OCI-LY7 (cell line): ENCODE data around the gene CDC42BPB. TPM values are rescaled to one million over a fixed set of nuclear protein-coding genes. Genes with fewer than 3 reads are reported as not detected.

ENCODE experiments used
- BruUV-seq: library from RNA; stranded (reverse); fragments of 400-500 nt; replicated peaks from 2 replicates; lab custom pipeline; 2021; lab: Mats Ljungman, UMichigan
- CTCF ChIA-PET: fragments of 300-600 bp; sonication (Branson Sonifier 250); formaldehyde crosslinking; loops from one replicate; lab custom pipeline; 2022; ENCODE audit warnings: antibody characterized with exemption; ENCODE audit not compliant: unreplicated experiment; lab: Charles Lee
- POLR2A ChIA-PET: fragments of 300-600 bp; sonication (Branson Sonifier 250); formaldehyde crosslinking; loops from one replicate; lab custom pipeline; 2022; ENCODE audit warnings: antibody characterized with exemption; lab: Charles Lee
- DNase-seq: peaks from one replicate; pipeline ENCODE4 v3.0.0-alpha.2; 2015; ENCODE audit warnings: low spot score
- H2AFZ ChIP-seq: fragments of 200-600 bp; sonication (generic), shearing (Covaris generic); 2 replicates; pipeline ENCODE4 v1.6.1; 2014; ENCODE audit warnings: mild to moderate bottlenecking, antibody characterized with exemption, low read length, moderate library complexity
- H3K27ac ChIP-seq: fragments of 200-600 bp; sonication (generic); 2 replicates; pipeline ENCODE4 v1.5.1; 2014; ENCODE audit warnings: mixed run types, low read depth, mild to moderate bottlenecking, moderate library complexity, low read length, inconsistent platforms; ENCODE audit not compliant: poor library complexity, severe bottlenecking
- H3K36me3 ChIP-seq: fragments of 200-600 bp; sonication (generic); 2 replicates; pipeline ENCODE4 v1.6.1; 2014; ENCODE audit warnings: mild to moderate bottlenecking, antibody characterized with exemption, low read length, moderate library complexity, mixed read lengths; ENCODE audit not compliant: insufficient read depth
- H3K4me1 ChIP-seq: fragments of 200-600 bp; sonication (generic); 2 replicates; pipeline ENCODE4 v1.5.1; 2014; ENCODE audit warnings: mild to moderate bottlenecking, low read length; ENCODE audit not compliant: insufficient read depth, poor library complexity, severe bottlenecking
- H3K4me2 ChIP-seq: fragments of 200-600 bp; sonication (generic); 2 replicates; pipeline ENCODE4 v1.6.1; 2014; ENCODE audit warnings: mild to moderate bottlenecking, low read length
- H3K4me3 ChIP-seq: fragments of 200-600 bp; sonication (generic); 2 replicates; pipeline ENCODE4 v1.5.1; 2014; ENCODE audit warnings: mild to moderate bottlenecking, low read depth, low read length; ENCODE audit not compliant: poor library complexity, severe bottlenecking
- H3K79me2 ChIP-seq: fragments of 200-600 bp; sonication (generic); 2 replicates; pipeline ENCODE4 v1.6.1; 2016; ENCODE audit warnings: low read depth, mild to moderate bottlenecking, low read length, moderate library complexity, mixed read lengths; ENCODE audit not compliant: insufficient read depth
- H3K9me2 ChIP-seq: fragments of 200-600 bp; sonication (generic); 2 replicates; pipeline ENCODE4 v1.6.1; 2016; ENCODE audit warnings: mild to moderate bottlenecking, low read length, mixed read lengths; ENCODE audit not compliant: insufficient read depth
- H3K9me3 ChIP-seq: fragments of 200-600 bp; sonication (generic); 2 replicates; pipeline ENCODE4 v1.6.1; 2014; ENCODE audit warnings: mild to moderate bottlenecking, mixed run types, low read length, mixed read lengths
- H4K20me1 ChIP-seq: fragments of 200-600 bp; sonication (generic); 2 replicates; pipeline ENCODE4 v1.6.1; 2014; ENCODE audit warnings: mild to moderate bottlenecking, antibody characterized with exemption, low read length, moderate library complexity, mixed read lengths; ENCODE audit not compliant: insufficient read depth
- CTCF ChIP-seq: fragments of 200-600 bp; sonication (generic); conservative IDR thresholded peaks from 2 replicates; pipeline ENCODE4 v1.5.1; 2014; ENCODE audit warnings: mild to moderate bottlenecking, antibody characterized with exemption, low read length, moderate library complexity, mixed read lengths
- EZH2phosphoT487 ChIP-seq: fragments of 200-600 bp; sonication (generic); IDR thresholded peaks from 2 replicates; pipeline ENCODE4 v1.6.1; 2018; ENCODE audit warnings: low read depth, borderline replicate concordance, mild to moderate bottlenecking, mixed run types, antibody characterized with exemption, low read length, moderate library complexity, mixed read lengths
- intact Hi-C: fragments of 100-400 bp; cut with micrococcal nuclease; formaldehyde crosslinking; loops from one replicate; pipeline ENCODE4 v1.10.0; 2022; ENCODE audit not compliant: unreplicated experiment
- total RNA-seq, 2 experiments: library from RNA; depleted of rRNA in 1 of 2; stranded (reverse); fragments of >200 nt in 1 of 2; shearing (Covaris generic) in 1 of 2; gene quantifications; 2 replicates each; pipeline ENCODE4 v1.2.3, GENCODE V29; 2014 to 2022

Gene CDC42BPB
- total RNA-seq, 2 experiments from 2014 or later = 0.03 to 0.46 TPM

DNA sequence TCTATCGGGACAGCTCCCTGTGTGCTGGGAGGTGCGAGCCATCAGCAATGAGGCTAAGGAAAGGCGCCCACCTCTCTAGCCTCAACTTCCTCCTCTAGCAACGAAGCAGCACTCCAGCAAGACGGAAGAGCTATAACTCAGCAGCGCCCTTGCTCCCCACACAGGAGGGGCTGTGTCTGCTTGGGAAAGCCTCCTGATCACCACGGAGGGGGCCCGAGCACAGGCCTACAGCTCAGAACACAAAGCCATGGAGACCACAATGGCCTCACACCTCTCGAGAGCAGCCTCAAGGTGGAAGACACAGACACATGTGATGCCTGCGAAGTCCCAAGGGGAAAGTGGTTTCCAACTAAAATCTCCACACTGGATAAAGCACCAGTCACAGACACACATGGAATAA, 60.4 kb downstream of the CDC42BPB start:
- Histone ChIP-seq H3K9me3 (no peaks in the 10 kb centered on the region), H4K20me1 (no peaks in the 10 kb centered on the region), H3K4me1 (no peaks in the 10 kb centered on the region), H3K27ac (no peak overlapping the region), H2AFZ (no peak overlapping the region), H3K36me3 (no peaks in the 10 kb centered on the region), H3K4me3 (no peak overlapping the region), H3K79me2 (no peaks in the 10 kb centered on the region), H3K4me2 (no peak overlapping the region), H3K9me2 (no peaks in the 10 kb centered on the region)
- TF ChIP-seq EZH2phosphoT487 (no peak), CTCF (no peak)
- ChIA-PET CTCF (interaction anchor here (0.5 kb wide), 1 partner anchor 9 kb away, joined by 4 read pairs; no protein-coding TSS in a partner anchor), POLR2A (no interaction called here)
- no TSS peak for BruUV-seq
- intact Hi-C loops = no loop called here
- DNase-seq = no peak

GRCh38 chr14:102994689-102995088, 62.7 kb downstream of the CDC42BPB start:
- DNase-seq = no peak
- Histone ChIP-seq H4K20me1 (no peaks in the 10 kb centered on the region), H3K27ac (no peak overlapping the region), H3K79me2 (no peaks in the 10 kb centered on the region), H3K36me3 (no peaks in the 10 kb centered on the region), H3K9me3 (no peaks in the 10 kb centered on the region), H3K4me1 (no peaks in the 10 kb centered on the region), H2AFZ (no peak overlapping the region), H3K9me2 (no peaks in the 10 kb centered on the region), H3K4me3 (no peak overlapping the region), H3K4me2 (no peak overlapping the region)
- POLR2A ChIA-PET = no interaction called here
- BruUV-seq = no TSS peak
- CTCF ChIA-PET = no interaction called here
- intact Hi-C loops = no loop called here
- no peak for TF ChIP-seq EZH2phosphoT487
- no peak for TF ChIP-seq CTCF

DNA sequence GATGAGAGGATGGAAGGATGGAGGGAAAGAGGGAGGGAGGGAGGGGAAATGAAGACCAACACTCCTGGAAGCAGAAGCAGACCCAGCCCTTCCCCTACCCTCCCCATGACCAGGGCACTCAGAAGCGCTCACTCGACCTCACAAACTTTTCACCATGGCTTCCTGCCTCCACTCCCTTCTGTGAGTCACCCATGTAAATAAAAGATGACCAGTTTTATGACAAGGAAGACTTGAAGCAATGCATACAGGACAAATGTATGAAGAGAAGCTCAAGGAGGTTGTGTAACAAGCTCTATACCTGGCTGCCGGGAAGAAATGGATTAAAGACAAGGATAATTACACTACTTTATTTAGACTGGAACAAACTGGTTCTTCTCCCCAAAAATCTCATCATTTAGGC, 63.8 kb downstream of the CDC42BPB start:
- CTCF ChIA-PET = no interaction called here
- Histone ChIP-seq H4K20me1 (no peaks in the 10 kb centered on the region), H3K9me2 (no peaks in the 10 kb centered on the region), H3K36me3 (no peaks in the 10 kb centered on the region), H3K27ac (no peak overlapping the region), H3K4me1 (no peaks in the 10 kb centered on the region), H3K9me3 (no peaks in the 10 kb centered on the region), H3K4me2 (no peak overlapping the region), H3K4me3 (no peak overlapping the region), H3K79me2 (no peaks in the 10 kb centered on the region), H2AFZ (no peak overlapping the region)
- intact Hi-C loops = no loop called here
- POLR2A ChIA-PET = interaction anchor here (0.7 kb wide), 1 partner anchor 10 kb away, joined by 3 read pairs; no protein-coding TSS in a partner anchor
- TF ChIP-seq CTCF = no peak
- TF ChIP-seq EZH2phosphoT487 = no peak
- BruUV-seq = no TSS peak
- no peak for DNase-seq
